HL-60 (cell line): ENCODE data around the gene RAB11FIP3.

ENCODE experiments used
- GABPA ChIP-seq: IDR thresholded peaks from 2 replicates; pipeline ENCODE4 v1.6.1; 2012; ENCODE audit warnings: low read depth
- POLR2AphosphoS5 ChIP-seq: IDR thresholded peaks from 2 replicates; pipeline ENCODE4 v1.6.1; 2012; ENCODE audit warnings: low read depth
- TF ChIP-seq, protein P1 (sequence below): IDR thresholded peaks from one replicate; pipeline ENCODE4 v1.5.1; 2011; ENCODE audit warnings: low read length, control low read depth, inconsistent platforms; ENCODE audit not compliant: insufficient read depth
- TF ChIP-seq, protein P2 (sequence below): IDR thresholded peaks from 2 replicates; pipeline ENCODE4 v1.6.1; 2012; ENCODE audit warnings: low read depth; ENCODE audit not compliant: insufficient replicate concordance

DNA sequence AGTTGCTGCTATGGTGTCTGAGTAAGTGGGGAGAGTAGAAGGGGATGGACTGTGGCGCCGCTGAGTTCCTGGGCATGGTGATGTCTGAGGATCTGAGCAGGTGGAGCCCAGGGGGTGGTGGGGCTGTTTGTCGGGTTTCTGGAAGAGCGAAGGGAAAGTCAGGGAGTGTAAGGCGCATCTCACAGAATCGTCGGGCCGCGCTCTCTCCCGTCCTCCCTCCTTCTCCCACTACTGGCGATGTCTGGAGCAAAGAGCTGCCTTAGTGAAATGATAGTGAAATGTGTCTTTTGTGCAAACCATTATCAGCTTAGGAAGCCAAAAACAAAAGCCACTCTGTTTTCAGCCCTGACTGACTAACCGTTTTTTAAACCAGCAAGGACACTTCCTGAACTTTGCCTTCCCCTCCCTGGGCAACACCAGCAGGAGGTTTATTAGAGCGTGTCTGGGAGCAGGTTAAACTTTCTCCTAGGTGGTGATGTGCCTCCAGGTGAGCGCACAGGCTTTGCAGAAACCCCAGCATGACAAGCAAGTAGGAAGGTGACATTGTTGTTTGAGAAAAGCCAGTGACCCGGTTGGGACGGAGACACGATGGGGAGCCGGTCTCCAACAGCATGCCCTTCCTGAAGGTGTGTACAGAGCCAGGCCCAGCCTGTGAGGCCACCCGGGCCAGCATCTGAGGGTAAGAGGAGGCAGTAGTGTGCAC is 49.1 kb downstream of the RAB11FIP3 start:
- TF ChIP-seq, protein P1, sequence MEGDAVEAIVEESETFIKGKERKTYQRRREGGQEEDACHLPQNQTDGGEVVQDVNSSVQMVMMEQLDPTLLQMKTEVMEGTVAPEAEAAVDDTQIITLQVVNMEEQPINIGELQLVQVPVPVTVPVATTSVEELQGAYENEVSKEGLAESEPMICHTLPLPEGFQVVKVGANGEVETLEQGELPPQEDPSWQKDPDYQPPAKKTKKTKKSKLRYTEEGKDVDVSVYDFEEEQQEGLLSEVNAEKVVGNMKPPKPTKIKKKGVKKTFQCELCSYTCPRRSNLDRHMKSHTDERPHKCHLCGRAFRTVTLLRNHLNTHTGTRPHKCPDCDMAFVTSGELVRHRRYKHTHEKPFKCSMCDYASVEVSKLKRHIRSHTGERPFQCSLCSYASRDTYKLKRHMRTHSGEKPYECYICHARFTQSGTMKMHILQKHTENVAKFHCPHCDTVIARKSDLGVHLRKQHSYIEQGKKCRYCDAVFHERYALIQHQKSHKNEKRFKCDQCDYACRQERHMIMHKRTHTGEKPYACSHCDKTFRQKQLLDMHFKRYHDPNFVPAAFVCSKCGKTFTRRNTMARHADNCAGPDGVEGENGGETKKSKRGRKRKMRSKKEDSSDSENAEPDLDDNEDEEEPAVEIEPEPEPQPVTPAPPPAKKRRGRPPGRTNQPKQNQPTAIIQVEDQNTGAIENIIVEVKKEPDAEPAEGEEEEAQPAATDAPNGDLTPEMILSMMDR, result no peak
- TF ChIP-seq POLR2AphosphoS5 (no peak), GABPA (no peak)
- TF ChIP-seq, protein P2, sequence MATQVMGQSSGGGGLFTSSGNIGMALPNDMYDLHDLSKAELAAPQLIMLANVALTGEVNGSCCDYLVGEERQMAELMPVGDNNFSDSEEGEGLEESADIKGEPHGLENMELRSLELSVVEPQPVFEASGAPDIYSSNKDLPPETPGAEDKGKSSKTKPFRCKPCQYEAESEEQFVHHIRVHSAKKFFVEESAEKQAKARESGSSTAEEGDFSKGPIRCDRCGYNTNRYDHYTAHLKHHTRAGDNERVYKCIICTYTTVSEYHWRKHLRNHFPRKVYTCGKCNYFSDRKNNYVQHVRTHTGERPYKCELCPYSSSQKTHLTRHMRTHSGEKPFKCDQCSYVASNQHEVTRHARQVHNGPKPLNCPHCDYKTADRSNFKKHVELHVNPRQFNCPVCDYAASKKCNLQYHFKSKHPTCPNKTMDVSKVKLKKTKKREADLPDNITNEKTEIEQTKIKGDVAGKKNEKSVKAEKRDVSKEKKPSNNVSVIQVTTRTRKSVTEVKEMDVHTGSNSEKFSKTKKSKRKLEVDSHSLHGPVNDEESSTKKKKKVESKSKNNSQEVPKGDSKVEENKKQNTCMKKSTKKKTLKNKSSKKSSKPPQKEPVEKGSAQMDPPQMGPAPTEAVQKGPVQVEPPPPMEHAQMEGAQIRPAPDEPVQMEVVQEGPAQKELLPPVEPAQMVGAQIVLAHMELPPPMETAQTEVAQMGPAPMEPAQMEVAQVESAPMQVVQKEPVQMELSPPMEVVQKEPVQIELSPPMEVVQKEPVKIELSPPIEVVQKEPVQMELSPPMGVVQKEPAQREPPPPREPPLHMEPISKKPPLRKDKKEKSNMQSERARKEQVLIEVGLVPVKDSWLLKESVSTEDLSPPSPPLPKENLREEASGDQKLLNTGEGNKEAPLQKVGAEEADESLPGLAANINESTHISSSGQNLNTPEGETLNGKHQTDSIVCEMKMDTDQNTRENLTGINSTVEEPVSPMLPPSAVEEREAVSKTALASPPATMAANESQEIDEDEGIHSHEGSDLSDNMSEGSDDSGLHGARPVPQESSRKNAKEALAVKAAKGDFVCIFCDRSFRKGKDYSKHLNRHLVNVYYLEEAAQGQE, result no peak
